K562 (cell line): ENCODE measurements around the gene COX4I2. TPM values are rescaled to one million over a fixed set of nuclear protein-coding genes. Genes with fewer than 3 reads are reported as not detected.

ENCODE experiments used
- ATAC-seq: fragments of 200-7000 bp; cut with Tn5 transposase; 3 replicates; pipeline ENCODE4 v1.9.1; 2020; ENCODE audit warnings: moderate library complexity
- BruUV-seq: library from RNA; stranded (reverse); fragments of 400-500 nt; replicated peaks from 2 replicates; lab custom pipeline; 2021; lab: Mats Ljungman, UMichigan
- CTCF ChIA-PET: fragments of 300-600 bp; formaldehyde crosslinking; extraction: SDS; loops from one replicate; lab custom pipeline; 2021; ENCODE audit warnings: low intra/inter-chr PET ratio; lab: Yijun Ruan, JAX
- POLR2A ChIA-PET: fragments of 300-600, 350-650 bp; sonication (Branson Sonifier 250); formaldehyde crosslinking; extraction: SDS; loops from one replicate; lab custom pipeline; 2021; ENCODE audit warnings: antibody characterized with exemption, inconsistent platforms; lab: Yijun Ruan, JAX
- DNase-seq, 4 experiments: peaks; one replicate each; pipeline versions ENCODE4 v3.0.0 to v3.0.0-alpha.2; 2011 to 2018; ENCODE audit warnings: low spot score in 3 of 4, mixed read lengths in 3 of 4; ENCODE audit errors: extremely low read depth in 1 of 4
- FAIRE-seq: peaks from 2 replicates; lab custom pipeline; 2011; peaks lifted over from hg19 to GRCh38; lab: Jason Lieb, UNC
- H2AFZ ChIP-seq: 2 replicates; pipeline ENCODE4 v1.6.0; 2011; ENCODE audit warnings: low read depth, low read length, control low read depth, inconsistent platforms
- H3K27ac ChIP-seq: fragments of 200-600 bp; 3 replicates; pipeline ENCODE4 v1.8.0; 2011; ENCODE audit warnings: low read depth, mild to moderate bottlenecking, control low read depth, inconsistent platforms, low read length, moderate library complexity, mixed read lengths; ENCODE audit errors: extremely low read depth
- H3K27me3 ChIP-seq, 2 experiments: fragments of 300-600 bp in 1 of 2; 2 replicates in 1 of 2; 3 replicates in 1 of 2; pipeline versions ENCODE4 v1.6.0 to v1.8.0; 2011; ENCODE audit warnings: inconsistent platforms in 2 of 2, low read length in 2 of 2, mild to moderate bottlenecking in 1 of 2, mixed read lengths in 1 of 2, moderate library complexity in 1 of 2; ENCODE audit not compliant: control insufficient read depth in 2 of 2, insufficient read depth in 2 of 2
- H3K36me3 ChIP-seq: fragments of 300-600 bp; 3 replicates; pipeline ENCODE4 v1.8.0; 2011; ENCODE audit warnings: mild to moderate bottlenecking, low read length, inconsistent platforms; ENCODE audit not compliant: control insufficient read depth, insufficient read depth
- H3K4me1 ChIP-seq, 2 experiments: fragments of 200-600 bp in 1 of 2; replicated peaks in 1 of 2; 2 replicates in 1 of 2; 3 replicates in 1 of 2; pipeline versions ENCODE4 v1.5.1 to v1.8.0; 2011; ENCODE audit warnings: inconsistent platforms in 2 of 2, low read length in 2 of 2, mild to moderate bottlenecking in 1 of 2, mixed read lengths in 1 of 2, moderate library complexity in 1 of 2; ENCODE audit not compliant: control insufficient read depth in 2 of 2, insufficient read depth in 2 of 2
- H3K4me2 ChIP-seq: 2 replicates; pipeline ENCODE4 v1.6.1; 2011; ENCODE audit warnings: low read length, control low read depth, inconsistent platforms, mixed read lengths; ENCODE audit not compliant: insufficient read depth
- H3K4me3 ChIP-seq: fragments of 200-600 bp; sonication (generic), shearing (Covaris generic); 2 replicates; pipeline ENCODE4 v1.5.1; 2016; ENCODE audit warnings: control low read depth, inconsistent platforms
- H3K79me2 ChIP-seq: fragments of 200-600 bp; 3 replicates; pipeline ENCODE4 v1.8.0; 2011; ENCODE audit warnings: low read length, inconsistent platforms; ENCODE audit not compliant: control insufficient read depth, insufficient read depth
- H3K9ac ChIP-seq, 2 experiments: 2 replicates each; pipeline versions ENCODE4 v1.6.0 to v1.6.1; 2011; ENCODE audit warnings: low read depth in 2 of 2, low read length in 2 of 2, control low read depth in 1 of 2, inconsistent platforms in 1 of 2, mild to moderate bottlenecking in 1 of 2, mixed read lengths in 1 of 2; ENCODE audit not compliant: insufficient read depth in 1 of 2
- H3K9me1 ChIP-seq: one replicate; pipeline ENCODE4 v1.6.0; 2011; ENCODE audit warnings: inconsistent platforms, mild to moderate bottlenecking, low read length, moderate library complexity; ENCODE audit not compliant: control insufficient read depth, insufficient read depth
- H3K9me3 ChIP-seq: replicated peaks from 2 replicates; pipeline ENCODE4 v1.5.1; 2011; ENCODE audit warnings: low read depth, low read length, inconsistent platforms; ENCODE audit not compliant: control insufficient read depth, insufficient read depth
- H4K20me1 ChIP-seq: replicated peaks from 2 replicates; pipeline ENCODE4 v1.6.1; 2011; ENCODE audit warnings: low read length, inconsistent platforms, mixed read lengths; ENCODE audit not compliant: control insufficient read depth, insufficient read depth
- TFAP4 ChIP-seq: sonication (generic); formaldehyde crosslinking; IDR thresholded peaks from 2 replicates; pipeline ENCODE4 v1.8.0; 2022; ENCODE audit warnings: missing genetic modification reagents, mild to moderate bottlenecking, moderate library complexity, borderline replicate concordance
- XRCC5 ChIP-seq: fragments of 200-400 bp; formaldehyde crosslinking; IDR thresholded peaks from 2 replicates; pipeline ENCODE4 v1.6.1; 2017; ENCODE audit warnings: low read depth, mild to moderate bottlenecking, low read length
- ZNF311 ChIP-seq: fragments of 250-450 bp; sonication (Bioruptor Pico); IDR thresholded peaks from 2 replicates; pipeline ENCODE4 v1.4.0; 2020; ENCODE audit warnings: mild to moderate bottlenecking, moderate library complexity
- ZNF507 ChIP-seq: conservative IDR thresholded peaks from 2 replicates; pipeline ENCODE4 v1.6.1; 2017; ENCODE audit warnings: missing genetic modification characterization, missing compliant biosample characterization
- WGBS: fragments of 100-300 bp; shearing (Covaris generic); methylation state at CpG from one replicate; pipeline ENCODE4 v1.1.6; 2016; ENCODE audit warnings: low coverage, mixed read lengths; ENCODE audit not compliant: insufficient coverage; ENCODE audit errors: missing lambda C conversion rate; 5-methylcytosine and 5-hydroxymethylcytosine counted together
- in situ Hi-C: fragments of 300-500 bp; cut with MboI; formaldehyde crosslinking; loops from 4 replicates; pipeline ENCODE4 v1.15.0; 2018; ENCODE audit warnings: inconsistent platforms, mixed read lengths
- intact Hi-C: fragments of 100-400 bp; cut with micrococcal nuclease; formaldehyde crosslinking; loops from 2 replicates; pipeline ENCODE4 v1.14.2; 2022
- polyA plus RNA-seq, 8 experiments: library from polyadenylated mRNA; depleted of rRNA in 4 of 8; stranded (reverse) in 5 of 8; unstranded in 3 of 8; fragments of >200 nt; fragmentation: Nextera tagmentation in 2 of 8; fragmentation: Illumina TruSeq in 1 of 8; extraction: Ambion mirVana in 2 of 8; extraction: Trizol in 1 of 8; gene quantifications; 2 replicates each; pipeline versions ENCODE4 v1.2.1 to v1.2.3, GENCODE V29; 2011 to 2014; ENCODE audit warnings: inconsistent platforms in 1 of 8, missing spikeins in 1 of 8
- total RNA-seq, 7 experiments: library from RNA; depleted of rRNA in 6 of 7; stranded (reverse); fragments of >200 nt in 6 of 7; fragmentation: Illumina TruSeq in 2 of 7; extraction: Trizol in 2 of 7; gene quantifications; 2 replicates each; pipeline versions ENCODE4 v1.2.1 to v1.2.3, GENCODE V29; 2011 to 2021; ENCODE audit warnings: low replicate concordance in 1 of 7

COX4I2 gene
- total and polyA plus RNA-seq, 9 of the 15 experiments (the other 6 are each of a cell fraction or from before 2014, with no cell fraction given) = not detected

- Histone ChIP-seq H3K79me2 (peaks cover 95% of the 10 kb centered on the region), H4K20me1 (no peaks in the 10 kb centered on the region), H3K4me1 (peaks cover 68 to 92% of the 10 kb centered on the region in 2 experiments), H3K9me3 (no peaks in the 10 kb centered on the region), H3K36me3 (peaks cover 83% of the 10 kb centered on the region), H3K9me1 (no peaks in the 10 kb centered on the region), H3K27me3 (no peaks in the 10 kb centered on the region), H2AFZ (no peak overlapping the region), H3K4me2 (peak overlapping the region; percentile 43), H3K9ac (peak overlapping the region; percentile 51 to 70; a peak in 1 of 4 replicates), H3K27ac (peak overlapping the region; percentile 71), H3K4me3 (no peak overlapping the region)
- CTCF ChIA-PET = no interaction called here
- ATAC-seq (no peak), DNase-seq (no peak), FAIRE-seq (no peak)
- no TSS peak for BruUV-seq
- intact Hi-C loops = no loop called here
- POLR2A ChIA-PET = interaction anchor here (0.6 to 1.5 kb wide), 4 partner anchors 13 to 287 kb away, joined by 3 to 4 read pairs (median 4); no protein-coding TSS in a partner anchor
- 78% methylated on average over 9 of the region's 9 CpGs for WGBS
- in situ Hi-C loops = no loop called here
- TF ChIP-seq ZNF311 (CRISPR knock-in tag) (0 out of 2 replicates have a peak, but pooled peaks have one; percentile 13), TFAP4 (0 out of 2 replicates have a peak, but pooled peaks have one; percentile 17), ZNF507 (tag) (no peak), XRCC5 (no peak)
Observed at GRCh38 chr20:31679357-31680285, 41.9 kb downstream of the COX4I2 start.
